ENCODE measurements around the gene TFB1M.

Gene TFB1M

GRCh38 chr6:155260686-155261085 is 53.6 kb downstream of the TFB1M start (continued):
- TF ChIP-seq ZNF704 (tag by site-specific recombination; IDR thresholded peaks at IDR 0.05) (no peak), ZBTB26 (tag by site-specific recombination; optimal IDR thresholded peaks at IDR 0.05) (no peak), ZNF843 (tag by site-specific recombination; IDR thresholded peaks at IDR 0.05) (no peak), CTCF (tag by site-specific recombination; IDR thresholded peaks at IDR 0.05) (no peak), ATF2 (tag by site-specific recombination; IDR thresholded peaks at IDR 0.05; ENCODE audit: low read depth) (no peak), ZNF776 (tag by site-specific recombination; IDR thresholded peaks at IDR 0.05; ENCODE audit: borderline replicate concordance) (no peak), ZNF416 (tag by site-specific recombination; IDR thresholded peaks at IDR 0.05) (no peak), ZNF76 (tag by site-specific recombination; IDR thresholded peaks at IDR 0.05; ENCODE audit: borderline replicate concordance, low read depth) (no peak), ZNF623 (tag by site-specific recombination; IDR thresholded peaks at IDR 0.05) (no peak), ZNF426 (tag by site-specific recombination; IDR thresholded peaks at IDR 0.05) (no peak), ZNF10 (tag by site-specific recombination; IDR thresholded peaks at IDR 0.05) (no peak)
- TF ChIP-seq, protein P1, sequence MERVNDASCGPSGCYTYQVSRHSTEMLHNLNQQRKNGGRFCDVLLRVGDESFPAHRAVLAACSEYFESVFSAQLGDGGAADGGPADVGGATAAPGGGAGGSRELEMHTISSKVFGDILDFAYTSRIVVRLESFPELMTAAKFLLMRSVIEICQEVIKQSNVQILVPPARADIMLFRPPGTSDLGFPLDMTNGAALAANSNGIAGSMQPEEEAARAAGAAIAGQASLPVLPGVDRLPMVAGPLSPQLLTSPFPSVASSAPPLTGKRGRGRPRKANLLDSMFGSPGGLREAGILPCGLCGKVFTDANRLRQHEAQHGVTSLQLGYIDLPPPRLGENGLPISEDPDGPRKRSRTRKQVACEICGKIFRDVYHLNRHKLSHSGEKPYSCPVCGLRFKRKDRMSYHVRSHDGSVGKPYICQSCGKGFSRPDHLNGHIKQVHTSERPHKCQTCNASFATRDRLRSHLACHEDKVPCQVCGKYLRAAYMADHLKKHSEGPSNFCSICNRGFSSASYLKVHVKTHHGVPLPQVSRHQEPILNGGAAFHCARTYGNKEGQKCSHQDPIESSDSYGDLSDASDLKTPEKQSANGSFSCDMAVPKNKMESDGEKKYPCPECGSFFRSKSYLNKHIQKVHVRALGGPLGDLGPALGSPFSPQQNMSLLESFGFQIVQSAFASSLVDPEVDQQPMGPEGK (tag by site-specific recombination; IDR thresholded peaks at IDR 0.05), result no peak

GRCh38 chr6:155259897-155260296 is 54.4 kb downstream of the TFB1M start:
- Histone ChIP-seq H3K4me3 (ENCODE audit: low read depth, low read length) (no peak overlapping the region), H3K27ac (ENCODE audit: extremely low read depth, low read depth, low read length) (no peak overlapping the region), H3K4me1 (ENCODE audit: control insufficient read depth, insufficient read depth, low read length) (no peaks in the 10 kb centered on the region), H3K9me3 (ENCODE audit: control insufficient read depth, insufficient read depth, low read depth, low read length) (no peaks in the 10 kb centered on the region), H3K36me3 (ENCODE audit: control insufficient read depth in 2 of 2, insufficient read depth in 1 of 2, low read length in 2 of 2) (peaks cover 11 to 80% of the 10 kb centered on the region in 2 experiments)
- ChIA-PET POLR2A (no interaction called here), CTCF (interaction anchor here (0.6 to 1.8 kb wide), 2 partner anchors 77 to 83 kb away, joined by 3 to 5 read pairs; no protein-coding TSS in a partner anchor)
- TF ChIP-seq, protein P2, sequence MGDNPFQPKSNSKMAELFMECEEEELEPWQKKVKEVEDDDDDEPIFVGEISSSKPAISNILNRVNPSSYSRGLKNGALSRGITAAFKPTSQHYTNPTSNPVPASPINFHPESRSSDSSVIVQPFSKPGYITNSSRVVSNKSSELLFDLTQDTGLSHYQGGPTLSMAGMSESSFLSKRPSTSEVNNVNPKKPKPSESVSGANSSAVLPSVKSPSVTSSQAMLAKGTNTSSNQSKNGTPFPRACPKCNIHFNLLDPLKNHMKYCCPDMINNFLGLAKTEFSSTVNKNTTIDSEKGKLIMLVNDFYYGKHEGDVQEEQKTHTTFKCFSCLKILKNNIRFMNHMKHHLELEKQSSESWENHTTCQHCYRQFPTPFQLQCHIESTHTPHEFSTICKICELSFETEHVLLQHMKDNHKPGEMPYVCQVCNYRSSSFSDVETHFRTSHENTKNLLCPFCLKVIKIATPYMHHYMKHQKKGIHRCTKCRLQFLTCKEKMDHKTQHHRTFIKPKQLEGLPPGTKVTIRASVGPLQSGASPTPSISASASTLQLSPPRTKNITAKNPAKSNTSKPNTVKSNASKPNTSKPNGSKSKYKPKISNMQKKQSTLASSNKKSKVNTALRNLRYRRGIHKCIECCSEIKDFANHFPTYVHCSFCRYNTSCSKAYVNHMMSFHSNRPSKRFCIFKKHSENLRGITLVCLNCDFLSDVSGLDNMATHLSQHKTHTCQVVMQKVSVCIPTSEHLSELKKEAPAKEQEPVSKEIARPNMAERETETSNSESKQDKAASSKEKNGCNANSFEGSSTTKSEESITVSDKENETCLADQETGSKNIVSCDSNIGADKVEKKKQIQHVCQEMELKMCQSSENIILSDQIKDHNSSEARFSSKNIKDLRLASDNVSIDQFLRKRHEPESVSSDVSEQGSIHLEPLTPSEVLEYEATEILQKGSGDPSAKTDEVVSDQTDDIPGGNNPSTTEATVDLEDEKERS (tag by site-specific recombination; IDR thresholded peaks at IDR 0.05), result no peak
- no peak for TF ChIP-seq EGR2 (tag by site-specific recombination; IDR thresholded peaks at IDR 0.05; ENCODE audit: low read depth)
- no peak for TF ChIP-seq REPIN1 (tag by site-specific recombination; IDR thresholded peaks at IDR 0.05; ENCODE audit: low read depth)
- no peak for TF ChIP-seq ZNF169 (tag by site-specific recombination; IDR thresholded peaks at IDR 0.05)
- TF ChIP-seq, protein P3, sequence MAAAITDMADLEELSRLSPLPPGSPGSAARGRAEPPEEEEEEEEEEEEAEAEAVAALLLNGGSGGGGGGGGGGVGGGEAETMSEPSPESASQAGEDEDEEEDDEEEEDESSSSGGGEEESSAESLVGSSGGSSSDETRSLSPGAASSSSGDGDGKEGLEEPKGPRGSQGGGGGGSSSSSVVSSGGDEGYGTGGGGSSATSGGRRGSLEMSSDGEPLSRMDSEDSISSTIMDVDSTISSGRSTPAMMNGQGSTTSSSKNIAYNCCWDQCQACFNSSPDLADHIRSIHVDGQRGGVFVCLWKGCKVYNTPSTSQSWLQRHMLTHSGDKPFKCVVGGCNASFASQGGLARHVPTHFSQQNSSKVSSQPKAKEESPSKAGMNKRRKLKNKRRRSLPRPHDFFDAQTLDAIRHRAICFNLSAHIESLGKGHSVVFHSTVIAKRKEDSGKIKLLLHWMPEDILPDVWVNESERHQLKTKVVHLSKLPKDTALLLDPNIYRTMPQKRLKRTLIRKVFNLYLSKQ (tag by site-specific recombination; IDR thresholded peaks at IDR 0.05; ENCODE audit: borderline replicate concordance), result no peak
